GM23338 (cell line): ENCODE measurements around the gene TRIM37. TPM values are rescaled to one million over a fixed set of nuclear protein-coding genes. Genes with fewer than 3 reads are reported as not detected.

ENCODE experiments used
- ATAC-seq: fragments of 200-7000 bp; cut with Tn5 transposase; 3 replicates; pipeline ENCODE4 v1.9.1; 2020
- DNase-seq: peaks from one replicate; pipeline ENCODE4 v3.0.0-alpha.2; 2015; ENCODE audit warnings: low spot score
- H2AFZ ChIP-seq: fragments of 200-600 bp; sonication (generic); 2 replicates; pipeline ENCODE4 v1.8.0; 2016; ENCODE audit warnings: antibody characterized with exemption, mild to moderate bottlenecking, moderate library complexity
- H3F3A ChIP-seq: fragments of 200-600 bp; sonication (generic); replicated peaks from 2 replicates; pipeline ENCODE4 v1.8.0; 2017; ENCODE audit warnings: antibody characterized with exemption, mixed run types, low read depth
- H3K27ac ChIP-seq: fragments of 200-600 bp; sonication (generic); 2 replicates; pipeline ENCODE4 v1.6.1; 2016; ENCODE audit warnings: low read depth
- H3K27me3 ChIP-seq: fragments of 200-600 bp; sonication (generic); 2 replicates; pipeline ENCODE4 v1.8.0; 2016; ENCODE audit warnings: mild to moderate bottlenecking, mixed run types, moderate library complexity; ENCODE audit not compliant: insufficient read depth
- H3K36me3 ChIP-seq: fragments of 200-600 bp; sonication (generic); 2 replicates; pipeline ENCODE4 v1.8.0; 2016; ENCODE audit warnings: mild to moderate bottlenecking; ENCODE audit not compliant: insufficient read depth
- H3K4me1 ChIP-seq: fragments of 200-600 bp; sonication (generic); 2 replicates; pipeline ENCODE4 v1.8.0; 2016; ENCODE audit warnings: mild to moderate bottlenecking, moderate library complexity; ENCODE audit not compliant: insufficient read depth
- H3K4me2 ChIP-seq: fragments of 200-600 bp; sonication (generic); 2 replicates; pipeline ENCODE4 v1.7.1; 2017; ENCODE audit warnings: mixed run types
- H3K4me3 ChIP-seq: fragments of 200-600 bp; sonication (generic); 2 replicates; pipeline ENCODE4 v1.6.1; 2016; ENCODE audit warnings: mixed run types
- H3K79me2 ChIP-seq: fragments of 200-600 bp; sonication (generic); replicated peaks from 2 replicates; pipeline ENCODE4 v1.8.0; 2017; ENCODE audit warnings: mild to moderate bottlenecking; ENCODE audit not compliant: insufficient read depth
- H3K9me2 ChIP-seq: fragments of 200-600 bp; sonication (generic); 2 replicates; pipeline ENCODE4 v1.8.0; 2017; ENCODE audit not compliant: insufficient read depth
- H4K20me1 ChIP-seq: fragments of 200-600 bp; sonication (generic); replicated peaks from 2 replicates; pipeline ENCODE4 v1.8.0; 2017; ENCODE audit warnings: mild to moderate bottlenecking; ENCODE audit not compliant: insufficient read depth
- H3K27ac Mint-ChIP-seq: 2 replicates; pipeline ENCODE4 v1.8.0; 2020; ENCODE audit warnings: inconsistent platforms, mild to moderate bottlenecking, moderate library complexity, mixed read lengths
- H3K27me3 Mint-ChIP-seq: 3 replicates; pipeline ENCODE4 v1.8.0; 2022; ENCODE audit warnings: low read depth, mild to moderate bottlenecking, moderate library complexity, mixed read lengths, inconsistent platforms; ENCODE audit not compliant: insufficient read depth, poor library complexity
- H3K36me3 Mint-ChIP-seq: 3 replicates; pipeline ENCODE4 v1.8.0; 2021; ENCODE audit warnings: low read depth, mild to moderate bottlenecking, inconsistent platforms, moderate library complexity, mixed read lengths
- H3K4me1 Mint-ChIP-seq: 3 replicates; pipeline ENCODE4 v1.8.0; 2020; ENCODE audit warnings: mild to moderate bottlenecking, inconsistent platforms, mixed read lengths
- H3K4me3 Mint-ChIP-seq: 3 replicates; pipeline ENCODE4 v1.8.0; 2021; ENCODE audit warnings: moderate library complexity, mild to moderate bottlenecking, inconsistent platforms, mixed read lengths
- H3K9me3 Mint-ChIP-seq: 3 replicates; pipeline ENCODE4 v1.8.0; 2020; ENCODE audit warnings: moderate library complexity, mild to moderate bottlenecking, inconsistent platforms, mixed read lengths
- CREB1 ChIP-seq: fragments of 250-450 bp; sonication (Bioruptor Pico); IDR thresholded peaks from 2 replicates; pipeline ENCODE4 v1.5.0; 2020; ENCODE audit warnings: low read depth, mild to moderate bottlenecking, moderate library complexity
- EZH2 ChIP-seq: fragments of 200-600 bp; sonication (generic); IDR thresholded peaks from one replicate; pipeline ENCODE4 v1.8.0; 2017; ENCODE audit warnings: antibody characterized with exemption, mild to moderate bottlenecking, low read depth; ENCODE audit not compliant: unreplicated experiment
- EZH2phosphoT487 ChIP-seq: fragments of 200-600 bp; sonication (generic); IDR thresholded peaks from one replicate; pipeline ENCODE4 v1.8.1; 2018; ENCODE audit warnings: antibody characterized with exemption; ENCODE audit not compliant: unreplicated experiment
- JUNB ChIP-seq: IDR thresholded peaks from one replicate; pipeline ENCODE4 v1.6.1; 2016; ENCODE audit warnings: antibody characterized with exemption; ENCODE audit not compliant: unreplicated experiment
- NANOG ChIP-seq: IDR thresholded peaks from 2 replicates; pipeline ENCODE4 v1.6.1; 2016; ENCODE audit warnings: antibody characterized with exemption, borderline replicate concordance
- POLR2AphosphoS5 ChIP-seq: IDR thresholded peaks from 2 replicates; pipeline ENCODE4 v1.6.1; 2016; ENCODE audit warnings: antibody characterized with exemption, low read depth
- STAT1 ChIP-seq: IDR thresholded peaks from one replicate; pipeline ENCODE4 v1.6.1; 2016; ENCODE audit warnings: antibody characterized with exemption; ENCODE audit not compliant: unreplicated experiment
- ZNF114 ChIP-seq: fragments of 250-450 bp; sonication (Bioruptor Pico); IDR thresholded peaks from 2 replicates; pipeline ENCODE4 v1.5.0; 2020; ENCODE audit warnings: mild to moderate bottlenecking, moderate library complexity
- ZNF331 ChIP-seq: fragments of 250-450 bp; sonication (Bioruptor Pico); IDR thresholded peaks from 2 replicates; pipeline ENCODE4 v1.5.0; 2020; ENCODE audit warnings: low read depth, mild to moderate bottlenecking, moderate library complexity
- polyA plus RNA-seq: library from polyadenylated mRNA; unstranded; fragments of >200 nt; fragmentation: Nextera tagmentation; extraction: Ambion mirVana; gene quantifications from 2 replicates; pipeline ENCODE4 v1.2.1, GENCODE V29; 2016
- total RNA-seq: library from RNA; depleted of rRNA; stranded (reverse); fragments of >200 nt; shearing (Covaris generic); gene quantifications from 2 replicates; pipeline ENCODE4 v1.2.3, GENCODE V29; 2014
- TF ChIP-seq, protein P1 (sequence below): IDR thresholded peaks from 2 replicates; pipeline ENCODE4 v1.6.1; 2016; ENCODE audit warnings: antibody characterized with exemption
- TF ChIP-seq, protein P2 (sequence below), 2 experiments: fragments of 200-600 bp in 1 of 2; sonication (generic) in 1 of 2; conservative IDR thresholded peaks; 2 replicates each; pipeline versions ENCODE4 v1.5.1 to v1.6.1; 2016 to 2017; ENCODE audit warnings: antibody characterized with exemption in 2 of 2, low read depth in 2 of 2, mild to moderate bottlenecking in 2 of 2, moderate library complexity in 1 of 2
- TF ChIP-seq, protein P3 (sequence below): fragments of 250-450 bp; sonication (Bioruptor Pico); IDR thresholded peaks from 2 replicates; pipeline ENCODE4 v1.5.0; 2020; ENCODE audit warnings: mild to moderate bottlenecking, moderate library complexity
- TF ChIP-seq, protein P4 (sequence below): IDR thresholded peaks from one replicate; pipeline ENCODE4 v1.6.1; 2018; ENCODE audit warnings: antibody characterized with exemption; ENCODE audit not compliant: unreplicated experiment

Gene TRIM37
- total and polyA plus RNA-seq, 2 experiments from 2014 or later = 61.1 to 71.2 TPM

DNA sequence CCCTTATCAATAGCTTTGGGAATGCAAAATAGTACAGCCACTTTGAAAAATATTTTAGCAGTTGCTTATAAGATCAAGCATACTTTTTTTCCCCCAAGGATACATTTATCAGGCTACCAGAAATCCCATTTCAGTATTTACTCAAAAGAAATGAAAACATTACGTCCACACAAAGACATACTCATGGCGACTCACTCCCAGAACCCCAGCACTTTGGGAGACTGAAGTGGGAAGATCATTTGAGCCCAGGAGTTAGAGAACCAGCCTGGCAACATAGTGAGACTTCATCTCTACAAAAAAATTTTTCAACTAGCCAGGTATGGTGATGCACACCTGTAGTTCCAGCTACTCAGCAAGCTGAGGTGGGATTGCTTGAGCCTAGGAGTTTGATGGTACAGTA is 42.4 kb upstream of the TRIM37 start:
- Mint-ChIP-seq H3K9me3 (no peaks in the 10 kb centered on the region), H3K4me3 (no peak overlapping the region), H3K27me3 (peaks cover 1% of the 10 kb centered on the region), H3K36me3 (peaks cover 11% of the 10 kb centered on the region; the same call in 2 of the 3 replicates), H3K4me1 (peaks cover 26% of the 10 kb centered on the region), H3K27ac (no peak overlapping the region)
- DNase-seq = no peak
- Histone ChIP-seq H3K4me2 (no peak overlapping the region), H3K27me3 (no peaks in the 10 kb centered on the region), H3K9me2 (no peaks in the 10 kb centered on the region), H3K36me3 (no peaks in the 10 kb centered on the region), H2AFZ (no peak overlapping the region), H3K4me3 (no peak overlapping the region), H3K27ac (no peak overlapping the region), H3K4me1 (peaks cover 29% of the 10 kb centered on the region), H4K20me1 (peaks cover 58% of the 10 kb centered on the region), H3F3A (no peaks in the 10 kb centered on the region), H3K79me2 (peaks cover 100% of the 10 kb centered on the region)
- ATAC-seq = no peak
- TF ChIP-seq, protein P1, sequence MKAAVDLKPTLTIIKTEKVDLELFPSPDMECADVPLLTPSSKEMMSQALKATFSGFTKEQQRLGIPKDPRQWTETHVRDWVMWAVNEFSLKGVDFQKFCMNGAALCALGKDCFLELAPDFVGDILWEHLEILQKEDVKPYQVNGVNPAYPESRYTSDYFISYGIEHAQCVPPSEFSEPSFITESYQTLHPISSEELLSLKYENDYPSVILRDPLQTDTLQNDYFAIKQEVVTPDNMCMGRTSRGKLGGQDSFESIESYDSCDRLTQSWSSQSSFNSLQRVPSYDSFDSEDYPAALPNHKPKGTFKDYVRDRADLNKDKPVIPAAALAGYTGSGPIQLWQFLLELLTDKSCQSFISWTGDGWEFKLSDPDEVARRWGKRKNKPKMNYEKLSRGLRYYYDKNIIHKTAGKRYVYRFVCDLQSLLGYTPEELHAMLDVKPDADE = no peak
- TF ChIP-seq, protein P2, sequence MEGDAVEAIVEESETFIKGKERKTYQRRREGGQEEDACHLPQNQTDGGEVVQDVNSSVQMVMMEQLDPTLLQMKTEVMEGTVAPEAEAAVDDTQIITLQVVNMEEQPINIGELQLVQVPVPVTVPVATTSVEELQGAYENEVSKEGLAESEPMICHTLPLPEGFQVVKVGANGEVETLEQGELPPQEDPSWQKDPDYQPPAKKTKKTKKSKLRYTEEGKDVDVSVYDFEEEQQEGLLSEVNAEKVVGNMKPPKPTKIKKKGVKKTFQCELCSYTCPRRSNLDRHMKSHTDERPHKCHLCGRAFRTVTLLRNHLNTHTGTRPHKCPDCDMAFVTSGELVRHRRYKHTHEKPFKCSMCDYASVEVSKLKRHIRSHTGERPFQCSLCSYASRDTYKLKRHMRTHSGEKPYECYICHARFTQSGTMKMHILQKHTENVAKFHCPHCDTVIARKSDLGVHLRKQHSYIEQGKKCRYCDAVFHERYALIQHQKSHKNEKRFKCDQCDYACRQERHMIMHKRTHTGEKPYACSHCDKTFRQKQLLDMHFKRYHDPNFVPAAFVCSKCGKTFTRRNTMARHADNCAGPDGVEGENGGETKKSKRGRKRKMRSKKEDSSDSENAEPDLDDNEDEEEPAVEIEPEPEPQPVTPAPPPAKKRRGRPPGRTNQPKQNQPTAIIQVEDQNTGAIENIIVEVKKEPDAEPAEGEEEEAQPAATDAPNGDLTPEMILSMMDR (conservative IDR thresholded peaks at IDR 0.05; ENCODE audit: low read depth in 2 of 2) = no peak
- TF ChIP-seq ZNF331 (CRISPR knock-in tag) (no peak), ZNF114 (no peak), STAT1 (no peak), POLR2AphosphoS5 (no peak), NANOG (no peak), CREB1 (CRISPR knock-in tag) (no peak), JUNB (no peak), EZH2 (no peak), EZH2phosphoT487 (no peak)
- TF ChIP-seq, protein P3, sequence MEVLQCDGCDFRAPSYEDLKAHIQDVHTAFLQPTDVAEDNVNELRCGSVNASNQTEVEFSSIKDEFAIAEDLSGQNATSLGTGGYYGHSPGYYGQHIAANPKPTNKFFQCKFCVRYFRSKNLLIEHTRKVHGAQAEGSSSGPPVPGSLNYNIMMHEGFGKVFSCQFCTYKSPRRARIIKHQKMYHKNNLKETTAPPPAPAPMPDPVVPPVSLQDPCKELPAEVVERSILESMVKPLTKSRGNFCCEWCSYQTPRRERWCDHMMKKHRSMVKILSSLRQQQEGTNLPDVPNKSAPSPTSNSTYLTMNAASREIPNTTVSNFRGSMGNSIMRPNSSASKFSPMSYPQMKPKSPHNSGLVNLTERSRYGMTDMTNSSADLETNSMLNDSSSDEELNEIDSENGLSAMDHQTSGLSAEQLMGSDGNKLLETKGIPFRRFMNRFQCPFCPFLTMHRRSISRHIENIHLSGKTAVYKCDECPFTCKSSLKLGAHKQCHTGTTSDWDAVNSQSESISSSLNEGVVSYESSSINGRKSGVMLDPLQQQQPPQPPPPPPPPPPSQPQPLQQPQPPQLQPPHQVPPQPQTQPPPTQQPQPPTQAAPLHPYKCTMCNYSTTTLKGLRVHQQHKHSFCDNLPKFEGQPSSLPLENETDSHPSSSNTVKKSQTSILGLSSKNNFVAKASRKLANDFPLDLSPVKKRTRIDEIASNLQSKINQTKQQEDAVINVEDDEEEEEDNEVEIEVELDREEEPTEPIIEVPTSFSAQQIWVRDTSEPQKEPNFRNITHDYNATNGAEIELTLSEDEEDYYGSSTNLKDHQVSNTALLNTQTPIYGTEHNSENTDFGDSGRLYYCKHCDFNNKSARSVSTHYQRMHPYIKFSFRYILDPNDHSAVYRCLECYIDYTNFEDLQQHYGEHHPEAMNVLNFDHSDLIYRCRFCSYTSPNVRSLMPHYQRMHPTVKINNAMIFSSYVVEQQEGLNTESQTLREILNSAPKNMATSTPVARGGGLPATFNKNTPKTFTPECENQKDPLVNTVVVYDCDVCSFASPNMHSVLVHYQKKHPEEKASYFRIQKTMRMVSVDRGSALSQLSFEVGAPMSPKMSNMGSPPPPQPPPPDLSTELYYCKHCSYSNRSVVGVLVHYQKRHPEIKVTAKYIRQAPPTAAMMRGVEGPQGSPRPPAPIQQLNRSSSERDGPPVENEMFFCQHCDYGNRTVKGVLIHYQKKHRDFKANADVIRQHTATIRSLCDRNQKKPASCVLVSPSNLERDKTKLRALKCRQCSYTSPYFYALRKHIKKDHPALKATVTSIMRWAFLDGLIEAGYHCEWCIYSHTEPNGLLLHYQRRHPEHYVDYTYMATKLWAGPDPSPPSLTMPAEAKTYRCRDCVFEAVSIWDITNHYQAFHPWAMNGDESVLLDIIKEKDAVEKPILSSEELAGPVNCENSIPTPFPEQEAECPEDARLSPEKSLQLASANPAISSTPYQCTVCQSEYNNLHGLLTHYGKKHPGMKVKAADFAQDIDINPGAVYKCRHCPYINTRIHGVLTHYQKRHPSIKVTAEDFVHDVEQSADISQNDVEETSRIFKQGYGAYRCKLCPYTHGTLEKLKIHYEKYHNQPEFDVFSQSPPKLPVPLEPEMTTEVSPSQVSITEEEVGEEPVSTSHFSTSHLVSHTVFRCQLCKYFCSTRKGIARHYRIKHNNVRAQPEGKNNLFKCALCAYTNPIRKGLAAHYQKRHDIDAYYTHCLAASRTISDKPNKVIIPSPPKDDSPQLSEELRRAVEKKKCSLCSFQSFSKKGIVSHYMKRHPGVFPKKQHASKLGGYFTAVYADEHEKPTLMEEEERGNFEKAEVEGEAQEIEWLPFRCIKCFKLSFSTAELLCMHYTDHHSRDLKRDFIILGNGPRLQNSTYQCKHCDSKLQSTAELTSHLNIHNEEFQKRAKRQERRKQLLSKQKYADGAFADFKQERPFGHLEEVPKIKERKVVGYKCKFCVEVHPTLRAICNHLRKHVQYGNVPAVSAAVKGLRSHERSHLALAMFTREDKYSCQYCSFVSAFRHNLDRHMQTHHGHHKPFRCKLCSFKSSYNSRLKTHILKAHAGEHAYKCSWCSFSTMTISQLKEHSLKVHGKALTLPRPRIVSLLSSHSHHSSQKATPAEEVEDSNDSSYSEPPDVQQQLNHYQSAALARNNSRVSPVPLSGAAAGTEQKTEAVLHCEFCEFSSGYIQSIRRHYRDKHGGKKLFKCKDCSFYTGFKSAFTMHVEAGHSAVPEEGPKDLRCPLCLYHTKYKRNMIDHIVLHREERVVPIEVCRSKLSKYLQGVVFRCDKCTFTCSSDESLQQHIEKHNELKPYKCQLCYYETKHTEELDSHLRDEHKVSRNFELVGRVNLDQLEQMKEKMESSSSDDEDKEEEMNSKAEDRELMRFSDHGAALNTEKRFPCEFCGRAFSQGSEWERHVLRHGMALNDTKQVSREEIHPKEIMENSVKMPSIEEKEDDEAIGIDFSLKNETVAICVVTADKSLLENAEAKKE (CRISPR knock-in tag) = no peak
- TF ChIP-seq, protein P4, sequence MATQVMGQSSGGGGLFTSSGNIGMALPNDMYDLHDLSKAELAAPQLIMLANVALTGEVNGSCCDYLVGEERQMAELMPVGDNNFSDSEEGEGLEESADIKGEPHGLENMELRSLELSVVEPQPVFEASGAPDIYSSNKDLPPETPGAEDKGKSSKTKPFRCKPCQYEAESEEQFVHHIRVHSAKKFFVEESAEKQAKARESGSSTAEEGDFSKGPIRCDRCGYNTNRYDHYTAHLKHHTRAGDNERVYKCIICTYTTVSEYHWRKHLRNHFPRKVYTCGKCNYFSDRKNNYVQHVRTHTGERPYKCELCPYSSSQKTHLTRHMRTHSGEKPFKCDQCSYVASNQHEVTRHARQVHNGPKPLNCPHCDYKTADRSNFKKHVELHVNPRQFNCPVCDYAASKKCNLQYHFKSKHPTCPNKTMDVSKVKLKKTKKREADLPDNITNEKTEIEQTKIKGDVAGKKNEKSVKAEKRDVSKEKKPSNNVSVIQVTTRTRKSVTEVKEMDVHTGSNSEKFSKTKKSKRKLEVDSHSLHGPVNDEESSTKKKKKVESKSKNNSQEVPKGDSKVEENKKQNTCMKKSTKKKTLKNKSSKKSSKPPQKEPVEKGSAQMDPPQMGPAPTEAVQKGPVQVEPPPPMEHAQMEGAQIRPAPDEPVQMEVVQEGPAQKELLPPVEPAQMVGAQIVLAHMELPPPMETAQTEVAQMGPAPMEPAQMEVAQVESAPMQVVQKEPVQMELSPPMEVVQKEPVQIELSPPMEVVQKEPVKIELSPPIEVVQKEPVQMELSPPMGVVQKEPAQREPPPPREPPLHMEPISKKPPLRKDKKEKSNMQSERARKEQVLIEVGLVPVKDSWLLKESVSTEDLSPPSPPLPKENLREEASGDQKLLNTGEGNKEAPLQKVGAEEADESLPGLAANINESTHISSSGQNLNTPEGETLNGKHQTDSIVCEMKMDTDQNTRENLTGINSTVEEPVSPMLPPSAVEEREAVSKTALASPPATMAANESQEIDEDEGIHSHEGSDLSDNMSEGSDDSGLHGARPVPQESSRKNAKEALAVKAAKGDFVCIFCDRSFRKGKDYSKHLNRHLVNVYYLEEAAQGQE = no peak
